GM19463 (cell line): ENCODE measurements around the gene CAPS2.

Experiments used
- ATAC-seq: cut with Tn5 transposase; IDR thresholded peaks from one replicate; pipeline ENCODE4 v1.9.1; 2021; ENCODE audit warnings: mild to moderate bottlenecking, moderate library complexity; ENCODE audit not compliant: unreplicated experiment

CAPS2 gene

GRCh38 chr12:75305412-75306332, 24.5 kb downstream of the CAPS2 start:
- ATAC-seq, result no peak

DNA sequence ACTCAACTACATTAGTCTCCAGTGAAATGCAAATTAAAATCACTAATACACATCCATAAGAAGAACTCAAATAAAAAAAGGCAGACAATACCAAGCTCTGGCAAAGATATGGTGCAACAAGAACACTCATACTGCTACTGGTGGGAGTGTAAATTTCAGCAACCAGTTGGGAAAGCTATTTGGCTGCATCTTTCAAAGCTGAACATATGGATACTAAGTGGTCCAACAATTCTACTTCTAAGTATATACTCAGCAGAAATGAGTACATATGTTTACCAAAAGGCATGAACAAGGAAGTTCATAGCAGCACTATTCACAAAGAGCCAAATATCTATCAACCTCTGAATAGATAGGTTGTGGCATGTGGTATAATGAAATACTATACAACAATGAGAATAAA, 27.3 kb downstream of the CAPS2 start:
- ATAC-seq, result no peak

DNA sequence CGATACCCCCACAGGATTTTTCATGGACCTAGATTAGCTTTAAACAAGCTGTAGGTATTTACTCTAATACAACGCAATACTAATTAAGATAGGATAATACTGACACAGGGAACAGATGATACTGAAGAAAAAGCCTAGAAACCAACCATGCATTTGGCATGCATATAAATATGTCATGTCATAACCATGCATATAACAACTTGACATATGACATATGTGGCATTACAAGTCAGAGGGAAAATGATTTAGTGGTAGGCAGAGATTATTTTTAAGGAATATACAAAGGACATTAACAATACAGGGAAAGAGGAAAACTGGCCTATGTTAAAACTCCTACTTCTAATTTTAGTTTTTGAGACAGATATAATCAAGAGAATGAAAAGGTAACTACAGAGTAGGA, 27.9 kb downstream of the CAPS2 start:
- ATAC-seq, result no peak

DNA sequence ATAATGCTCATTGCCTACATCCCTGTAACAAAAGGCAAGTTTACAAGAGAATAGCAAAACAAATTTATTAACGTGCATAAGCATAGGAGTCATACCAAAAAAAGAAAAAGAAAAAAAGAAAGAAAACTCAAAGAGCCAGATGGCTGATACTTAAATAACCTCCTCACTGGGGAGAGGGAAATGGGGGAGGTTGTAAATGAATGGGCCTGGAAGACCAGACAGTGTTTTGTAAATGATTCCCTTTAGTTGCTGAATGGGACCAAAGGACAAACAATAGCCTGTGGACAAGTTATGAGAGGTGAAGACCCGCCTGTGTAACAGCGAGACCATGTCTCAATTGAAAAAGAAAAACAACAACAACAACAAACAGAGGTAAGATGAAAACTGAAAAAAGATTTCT, 35.3 kb downstream of the CAPS2 start:
- ATAC-seq, result no peak

GRCh38 chr12:75294336-75294735, 35.8 kb downstream of the CAPS2 start:
- no peak for ATAC-seq

- no peak for ATAC-seq
Observed at GRCh38 chr12:75291014-75291413, 39.1 kb downstream of the CAPS2 start.

- no peak for ATAC-seq
Observed at GRCh38 chr12:75289753-75290152, 40.4 kb downstream of the CAPS2 start.

GRCh38 chr12:75288860-75289259, 41.3 kb downstream of the CAPS2 start:
- ATAC-seq, result no peak

DNA sequence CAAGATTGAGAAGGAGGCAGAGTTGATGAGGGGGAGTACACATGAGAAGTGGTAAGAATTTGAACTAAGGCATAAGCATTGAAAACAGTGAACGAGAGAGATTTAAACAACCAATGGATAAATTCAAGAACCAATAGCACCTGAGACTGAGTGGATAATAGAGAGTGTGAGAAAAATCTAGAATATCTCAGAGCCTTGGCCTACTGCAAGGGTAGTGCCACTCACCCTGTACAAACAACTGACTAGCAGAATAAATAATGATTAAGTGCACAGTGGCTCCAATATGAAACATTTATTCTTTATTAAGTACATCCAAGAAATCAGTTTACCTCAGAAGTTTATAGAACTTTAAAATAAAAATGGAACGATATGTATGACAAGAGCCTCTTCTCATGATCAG, 54.4 kb downstream of the CAPS2 start:
- ATAC-seq, result no peak

- ATAC-seq, result no peak
Observed at GRCh38 chr12:75271576-75271975, 58.5 kb downstream of the CAPS2 start.

DNA sequence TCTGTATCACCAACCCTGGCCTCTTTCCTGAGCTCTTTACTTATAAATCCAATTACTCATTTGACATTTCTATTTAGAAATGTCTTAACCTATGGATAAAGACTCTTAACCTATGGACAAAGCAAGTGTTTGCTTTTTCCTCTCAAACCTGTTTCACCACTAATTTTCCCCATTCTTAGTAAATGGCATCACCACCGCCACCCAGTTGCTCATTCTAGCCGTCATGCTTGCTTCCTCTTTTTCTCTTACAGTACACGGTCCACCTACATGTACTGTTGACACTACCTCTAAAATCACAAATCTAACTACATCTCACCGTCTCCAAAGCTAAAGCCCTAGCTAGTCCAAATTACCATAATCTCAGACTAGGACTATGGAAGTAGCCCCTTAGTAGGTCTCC, 60.0 kb downstream of the CAPS2 start:
- ATAC-seq, result no peak

DNA sequence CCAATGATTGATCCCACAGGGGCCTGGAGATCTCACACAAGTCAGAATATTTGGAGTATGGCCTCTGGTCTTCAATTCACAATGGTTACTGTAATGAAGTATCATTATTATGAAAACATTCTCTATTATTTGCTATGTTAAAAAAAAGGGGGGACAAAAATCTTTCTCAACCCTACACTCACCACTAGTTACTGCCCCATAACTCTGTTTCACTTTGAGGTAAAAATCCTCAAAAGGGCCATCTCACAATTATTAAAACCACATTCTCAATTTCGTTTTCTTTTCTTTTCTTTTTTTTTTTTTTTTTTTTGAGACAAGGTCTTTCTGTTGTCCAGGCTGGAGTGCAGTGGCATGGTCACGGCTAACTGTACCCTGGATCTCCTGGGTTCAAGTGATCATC, 60.9 kb downstream of the CAPS2 start:
- ATAC-seq, result no peak

DNA sequence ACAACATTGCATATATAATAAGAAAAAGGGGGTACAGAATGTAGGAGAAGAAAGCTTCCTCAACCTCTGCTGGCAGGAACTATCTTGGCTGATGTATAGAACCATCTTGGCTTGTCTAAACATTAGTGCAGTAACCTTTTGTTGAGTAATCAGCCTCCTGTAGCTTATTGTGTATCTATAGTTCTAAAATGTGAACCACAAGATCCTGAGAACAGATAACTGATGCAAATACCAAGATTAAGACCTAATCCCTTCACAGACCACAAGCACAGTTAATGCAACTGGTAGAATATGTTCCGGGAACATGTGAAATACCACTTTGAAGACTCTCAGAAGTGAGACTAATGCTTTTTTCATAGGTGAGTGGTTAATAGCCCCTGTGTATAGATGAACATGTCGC, 69.8 kb downstream of the CAPS2 start:
- no peak for ATAC-seq

GRCh38 chr12:75259143-75259542, 71.0 kb downstream of the CAPS2 start:
- ATAC-seq, result no peak

DNA sequence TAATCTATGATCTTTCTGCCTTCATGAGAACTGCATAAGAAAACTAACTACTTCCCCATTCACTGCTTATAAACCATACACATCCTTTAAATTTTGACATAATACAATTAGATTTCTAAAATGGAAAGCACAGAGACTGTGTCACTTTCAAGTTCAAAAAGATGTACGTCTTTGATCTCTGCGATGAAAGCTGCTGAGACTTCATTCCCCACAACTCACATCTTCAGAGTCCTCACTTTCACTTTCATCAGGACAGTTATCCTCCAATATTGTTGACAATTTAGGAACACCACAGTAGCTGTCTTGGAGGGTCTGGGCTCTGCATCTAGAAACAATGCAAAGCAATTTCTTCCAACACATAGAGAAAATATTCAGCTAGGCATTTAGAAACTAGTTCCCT, 72.6 kb downstream of the CAPS2 start:
- no peak for ATAC-seq

- no peak for ATAC-seq
Observed at GRCh38 chr12:75245108-75245507, 85.0 kb downstream of the CAPS2 start.

- ATAC-seq, result no peak
Observed at GRCh38 chr12:75239987-75240386, 90.1 kb downstream of the CAPS2 start.

GRCh38 chr12:75236206-75236605, 93.9 kb downstream of the CAPS2 start:
- ATAC-seq, result no peak

GRCh38 chr12:75227132-75227531, 103.0 kb downstream of the CAPS2 start:
- no peak for ATAC-seq
